ENCODE results near the gene MINDY4.
A peak's percentile ranks its signal among the peaks of the same experiment; 100 is the strongest.

The MINDY4 gene

GRCh38 chr7:30865821-30866220 is 94.6 kb downstream of the MINDY4 start:
- no peak for TF ChIP-seq GATA3 (IDR thresholded peaks at IDR 0.05; ENCODE audit: low read depth, low read length)

- TF ChIP-seq GATA3 (IDR thresholded peaks at IDR 0.05; ENCODE audit: low read depth, low read length) (no peak), GATA2 (IDR thresholded peaks at IDR 0.05; ENCODE audit: low read depth, low read length) (no peak)
Measured at GRCh38 chr7:30866939-30867338, 95.7 kb downstream of the MINDY4 start.

- no peak for TF ChIP-seq GATA3 (IDR thresholded peaks at IDR 0.05; ENCODE audit: low read depth, low read length)
- no peak for TF ChIP-seq GATA2 (IDR thresholded peaks at IDR 0.05; ENCODE audit: low read depth, low read length)
Measured at GRCh38 chr7:30867483-30867882, 96.3 kb downstream of the MINDY4 start.

- TF ChIP-seq GATA2 (IDR thresholded peaks at IDR 0.05; ENCODE audit: low read depth, low read length) (peak; percentile 93), GATA3 (IDR thresholded peaks at IDR 0.05; ENCODE audit: low read depth, low read length) (no peak)
Measured at GRCh38 chr7:30869794-30870611, 98.8 kb downstream of the MINDY4 start.

GRCh38 chr7:30870821-30871518 is 99.8 kb downstream of the MINDY4 start:
- no peak for TF ChIP-seq GATA2 (IDR thresholded peaks at IDR 0.05; ENCODE audit: low read depth, low read length)
- TF ChIP-seq GATA3 (IDR thresholded peaks at IDR 0.05; ENCODE audit: low read depth, low read length), result no peak

GRCh38 chr7:30871655-30872054 is 100.4 kb downstream of the MINDY4 start:
- TF ChIP-seq GATA2 (IDR thresholded peaks at IDR 0.05; ENCODE audit: low read depth, low read length) (no peak), GATA3 (IDR thresholded peaks at IDR 0.05; ENCODE audit: low read depth, low read length) (no peak)

- TF ChIP-seq GATA2 (IDR thresholded peaks at IDR 0.05; ENCODE audit: low read depth, low read length), result no peak
- TF ChIP-seq GATA3 (IDR thresholded peaks at IDR 0.05; ENCODE audit: low read depth, low read length), result no peak
Measured at GRCh38 chr7:30873207-30873606, 102.0 kb downstream of the MINDY4 start.

- TF ChIP-seq GATA3 (IDR thresholded peaks at IDR 0.05; ENCODE audit: low read depth, low read length) (no peak), GATA2 (IDR thresholded peaks at IDR 0.05; ENCODE audit: low read depth, low read length) (no peak)
Measured at GRCh38 chr7:30873656-30874055, 102.4 kb downstream of the MINDY4 start.

- TF ChIP-seq GATA2 (IDR thresholded peaks at IDR 0.05; ENCODE audit: low read depth, low read length) (no peak), GATA3 (IDR thresholded peaks at IDR 0.05; ENCODE audit: low read depth, low read length) (no peak)
Measured at GRCh38 chr7:30874656-30875302, 103.6 kb downstream of the MINDY4 start.

- no peak for TF ChIP-seq GATA3 (IDR thresholded peaks at IDR 0.05; ENCODE audit: low read depth, low read length)
- TF ChIP-seq GATA2 (IDR thresholded peaks at IDR 0.05; ENCODE audit: low read depth, low read length), result no peak
Measured at GRCh38 chr7:30877015-30877769, 106.0 kb downstream of the MINDY4 start.

GRCh38 chr7:30877993-30878392 is 106.8 kb downstream of the MINDY4 start:
- TF ChIP-seq GATA2 (IDR thresholded peaks at IDR 0.05; ENCODE audit: low read depth, low read length), result no peak
- TF ChIP-seq GATA3 (IDR thresholded peaks at IDR 0.05; ENCODE audit: low read depth, low read length), result no peak

- TF ChIP-seq GATA3 (IDR thresholded peaks at IDR 0.05; ENCODE audit: low read depth, low read length) (no peak), GATA2 (IDR thresholded peaks at IDR 0.05; ENCODE audit: low read depth, low read length) (no peak)
Measured at GRCh38 chr7:30879139-30880124, 108.2 kb downstream of the MINDY4 start.

Data from SH-SY5Y (cell line).